Left renal cortex interstitium (tissue), 4 donors: ENCODE results near the gene NIPAL4. TPM values are rescaled to one million over a fixed set of nuclear protein-coding genes. Genes with fewer than 3 reads are reported as not detected.
"Not testable (repeated sequence)": the region's sequence is repeated elsewhere in the genome, so short reads cannot be mapped to it uniquely, and the experiment has no call there.

Experiments
- DNase-seq, 4 donors: peaks; one replicate each; pipeline ENCODE4 v3.0.0-alpha.2; 2013; ENCODE audit warnings: low read depth in 4 of 4, low spot score in 2 of 4, missing footprints in 1 of 4
- polyA plus RNA-seq, 4 donors: library from polyadenylated mRNA; unstranded; fragments of 120-200 nt; gene quantifications; one replicate each; pipeline ENCODE4 v1.2.1, GENCODE V29; 2013; ENCODE audit not compliant: insufficient read length in 4 of 4

NIPAL4 gene
- polyA plus RNA-seq, 4 donors: 0.41 to 1.0 (median 0.65) TPM

- no peak for DNase-seq
These were observed 21.7 kb downstream of the NIPAL4 start for GRCh38 chr5:157481666-157482065.

GRCh38 chr5:157482702-157483101 lies 22.7 kb downstream of the NIPAL4 start:
- not testable (repeated sequence) for DNase-seq

DNA sequence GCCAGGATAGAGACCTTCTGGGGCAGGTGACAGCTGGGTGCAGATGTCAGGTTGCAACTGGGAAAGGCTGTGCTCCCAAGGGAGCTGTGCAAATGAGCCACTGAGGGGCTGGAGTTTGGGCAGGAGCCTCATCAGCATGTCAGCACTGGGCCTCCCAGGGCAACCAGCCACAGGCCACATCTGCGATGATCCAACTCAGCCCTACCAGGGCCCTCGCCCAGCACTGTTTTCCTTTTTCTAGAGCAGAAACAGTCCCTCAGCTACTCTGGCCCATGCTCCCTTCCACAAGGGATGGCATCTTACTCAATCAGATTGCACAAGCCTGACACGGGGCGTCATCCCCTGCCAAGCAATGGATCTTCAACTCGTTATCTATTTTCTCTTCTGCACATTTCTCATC lies 24.8 kb downstream of the NIPAL4 start:
- DNase-seq: no peak

DNA sequence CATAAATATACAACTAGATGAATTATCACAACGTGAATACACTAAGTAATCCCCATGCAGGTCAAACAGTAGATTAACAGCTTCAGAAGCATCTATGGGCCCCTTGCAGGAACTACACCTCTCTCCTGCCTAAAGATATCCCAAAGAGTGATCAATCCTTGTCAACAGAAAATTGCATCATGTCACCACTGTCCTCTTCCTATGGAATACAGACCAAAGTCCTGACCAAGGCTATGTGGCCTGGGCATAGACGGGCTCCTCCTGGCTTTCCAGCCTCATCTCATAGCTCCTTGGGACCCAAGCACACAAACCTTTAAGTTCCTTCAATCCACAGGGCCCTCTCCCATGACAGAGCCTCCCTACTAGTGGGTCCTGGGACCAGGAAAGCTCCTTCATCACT lies 25.3 kb downstream of the NIPAL4 start:
- no peak for DNase-seq

DNA sequence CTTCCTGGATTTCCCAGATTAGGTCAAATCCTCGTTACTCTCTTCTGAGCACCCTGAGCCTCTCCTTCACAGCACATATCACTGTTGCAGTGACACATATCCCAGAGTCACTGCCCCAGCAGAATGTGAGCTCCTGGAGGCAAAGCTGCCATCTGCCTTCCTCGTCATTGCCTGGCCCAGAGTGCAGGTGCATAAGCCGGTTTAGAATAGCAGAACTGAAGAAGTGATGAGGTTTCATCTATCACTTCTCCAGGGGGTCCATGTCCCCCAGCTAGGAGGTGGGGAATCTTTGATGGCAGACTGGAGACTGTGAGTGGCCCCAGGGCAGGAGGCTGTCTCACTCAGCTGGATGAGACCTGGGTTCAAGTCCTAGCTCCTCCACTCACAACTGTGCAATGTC lies 25.8 kb downstream of the NIPAL4 start:
- no peak for DNase-seq

DNA sequence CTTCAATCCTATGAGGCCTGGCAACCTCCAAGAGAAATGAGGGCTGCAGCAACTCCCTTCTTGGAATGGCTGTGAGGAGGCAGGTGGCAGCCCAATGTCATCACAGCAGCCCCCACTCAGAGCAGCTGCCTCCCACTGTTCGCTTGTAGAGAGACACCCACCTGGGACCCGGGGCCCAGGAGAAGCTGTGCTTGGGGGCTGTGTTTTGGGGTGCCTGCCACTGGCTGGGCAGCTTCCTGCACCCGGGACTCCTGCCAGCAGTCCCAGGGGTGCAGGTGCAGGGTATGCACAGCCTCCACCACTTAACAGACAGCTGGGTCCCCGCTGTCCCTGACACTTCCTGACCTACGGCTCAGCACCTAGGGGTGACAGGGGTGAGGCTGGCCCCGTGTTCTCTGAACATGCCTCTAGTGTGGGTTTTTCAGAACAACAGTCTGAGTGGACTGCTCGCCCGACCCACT lies 26.2 kb downstream of the NIPAL4 start:
- DNase-seq: no peak

- DNase-seq: no peak
These were observed 26.8 kb downstream of the NIPAL4 start for GRCh38 chr5:157486861-157487260.

DNA sequence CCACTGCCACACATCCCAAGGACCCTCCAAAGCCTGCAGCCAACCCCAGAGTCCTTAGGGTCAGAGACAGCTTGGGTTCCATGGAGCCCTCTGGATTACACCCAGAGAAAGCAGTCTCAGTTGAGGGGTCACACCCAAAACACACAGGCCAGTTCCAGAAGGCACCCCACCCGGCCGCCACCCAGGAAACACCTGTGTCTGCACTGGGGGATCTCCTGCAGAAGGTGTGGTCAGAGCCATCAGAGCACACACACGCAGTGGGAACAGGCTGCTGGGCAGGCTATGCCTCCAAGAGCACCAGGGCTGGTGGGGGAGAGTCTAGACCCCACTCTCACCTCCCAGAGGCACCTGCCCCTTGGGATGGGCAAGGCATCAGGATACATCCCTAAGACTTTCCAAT lies 27.3 kb downstream of the NIPAL4 start:
- no peak for DNase-seq

- DNase-seq: no peak
These were observed 31.5 kb downstream of the NIPAL4 start for GRCh38 chr5:157491471-157491995.

- no peak for DNase-seq
These were observed 32.9 kb downstream of the NIPAL4 start for GRCh38 chr5:157492886-157493285.

DNA sequence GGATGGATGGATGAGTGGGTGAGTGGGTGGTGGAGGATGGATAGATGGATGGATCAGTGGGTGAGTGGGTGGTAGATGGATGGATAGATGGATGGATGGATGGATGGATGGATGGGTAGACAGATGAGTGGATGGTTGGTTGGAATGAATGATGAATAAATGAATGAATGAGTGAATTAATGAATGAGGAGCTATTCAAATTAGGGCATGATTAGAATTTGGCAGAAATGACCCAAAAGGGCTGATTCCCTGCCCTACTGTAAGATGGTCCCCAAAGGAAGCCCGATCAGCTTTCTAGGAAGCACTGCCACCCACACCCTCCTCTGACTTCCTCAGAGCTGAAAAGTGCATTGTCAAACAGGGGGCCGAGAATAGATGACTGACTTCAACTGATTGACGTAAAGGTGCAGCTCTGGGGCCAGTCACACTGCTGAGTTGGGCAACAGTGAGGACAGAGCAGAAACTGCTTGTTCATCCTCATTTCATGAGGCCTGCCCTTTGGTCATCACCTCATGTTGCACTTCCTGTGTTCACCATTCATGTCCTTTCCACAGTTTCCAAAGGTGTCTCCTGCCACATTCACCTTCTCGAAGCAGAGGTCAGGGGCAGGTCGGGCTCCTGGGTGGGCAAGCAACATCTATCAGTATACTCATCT lies 34.3 kb downstream of the NIPAL4 start:
- DNase-seq: no peak

GRCh38 chr5:157496864-157497263 lies 36.9 kb downstream of the NIPAL4 start:
- DNase-seq: no peak

- no peak for DNase-seq
These were observed 38.0 kb downstream of the NIPAL4 start for GRCh38 chr5:157497875-157498611.

- no peak for DNase-seq
These were observed 42.2 kb downstream of the NIPAL4 start for GRCh38 chr5:157502143-157502647.

DNA sequence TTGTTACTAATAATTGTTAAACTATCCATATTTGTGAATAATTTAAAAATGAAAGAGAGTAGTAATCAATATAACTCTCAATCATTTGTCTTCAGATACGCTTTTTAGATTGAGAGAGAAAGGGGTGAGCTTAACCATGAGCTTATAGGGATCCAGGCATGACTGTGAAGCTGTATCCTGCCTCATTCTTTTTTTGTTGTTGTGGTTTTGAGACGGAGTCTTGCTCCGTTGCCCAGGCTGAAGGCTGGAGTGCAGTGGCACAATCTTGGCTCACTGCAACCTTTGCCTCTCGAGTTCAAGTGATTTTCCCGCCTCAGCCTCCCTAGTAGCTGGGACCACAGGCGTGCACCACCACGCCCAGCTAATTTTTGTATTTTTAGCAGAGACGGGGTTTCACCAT lies 44.0 kb downstream of the NIPAL4 start:
- DNase-seq: no peak

DNA sequence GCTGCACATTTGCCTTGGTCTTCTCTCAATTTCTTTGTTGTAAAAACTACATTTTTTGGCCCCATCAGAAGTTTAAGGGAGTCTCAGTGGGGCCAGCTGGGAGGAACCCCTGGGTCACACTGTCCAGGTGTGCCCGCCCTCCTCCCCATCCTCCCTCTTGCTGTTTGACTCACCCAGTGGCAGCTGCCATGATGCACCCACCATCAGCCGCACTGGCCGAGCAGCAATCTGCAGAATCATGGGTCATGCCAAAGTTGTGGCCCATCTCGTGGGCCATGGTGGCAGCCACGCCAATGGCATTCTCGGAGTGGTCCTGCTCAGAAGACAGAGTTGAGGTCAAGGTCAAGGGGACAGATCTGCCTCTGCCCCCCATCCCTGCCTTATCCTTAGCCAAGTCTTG lies 45.5 kb downstream of the NIPAL4 start:
- DNase-seq: no peak

DNA sequence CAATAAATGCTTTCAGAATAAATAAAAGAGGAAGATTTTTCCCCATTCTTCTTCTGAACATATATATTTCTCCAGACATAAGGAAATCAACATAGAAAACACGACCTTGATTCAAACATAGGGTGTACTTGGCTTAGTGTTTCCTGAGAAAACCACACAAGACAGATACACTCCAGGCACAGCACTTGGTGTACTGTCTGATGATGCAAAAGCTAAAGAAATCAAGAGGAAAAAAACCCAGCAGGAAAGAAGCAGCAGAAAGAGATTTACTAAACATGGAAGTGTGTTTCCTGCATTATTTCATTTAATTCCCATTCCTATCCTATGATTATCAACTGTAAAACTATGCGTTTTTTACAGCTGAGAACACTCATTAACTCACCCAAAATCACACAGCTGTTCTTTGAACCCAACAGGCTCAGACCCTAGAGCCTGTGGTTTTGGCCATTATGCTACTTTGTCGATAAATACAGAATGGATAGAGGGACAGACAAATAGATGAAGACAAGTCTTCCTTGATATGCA lies 46.1 kb downstream of the NIPAL4 start:
- DNase-seq: no peak

DNA sequence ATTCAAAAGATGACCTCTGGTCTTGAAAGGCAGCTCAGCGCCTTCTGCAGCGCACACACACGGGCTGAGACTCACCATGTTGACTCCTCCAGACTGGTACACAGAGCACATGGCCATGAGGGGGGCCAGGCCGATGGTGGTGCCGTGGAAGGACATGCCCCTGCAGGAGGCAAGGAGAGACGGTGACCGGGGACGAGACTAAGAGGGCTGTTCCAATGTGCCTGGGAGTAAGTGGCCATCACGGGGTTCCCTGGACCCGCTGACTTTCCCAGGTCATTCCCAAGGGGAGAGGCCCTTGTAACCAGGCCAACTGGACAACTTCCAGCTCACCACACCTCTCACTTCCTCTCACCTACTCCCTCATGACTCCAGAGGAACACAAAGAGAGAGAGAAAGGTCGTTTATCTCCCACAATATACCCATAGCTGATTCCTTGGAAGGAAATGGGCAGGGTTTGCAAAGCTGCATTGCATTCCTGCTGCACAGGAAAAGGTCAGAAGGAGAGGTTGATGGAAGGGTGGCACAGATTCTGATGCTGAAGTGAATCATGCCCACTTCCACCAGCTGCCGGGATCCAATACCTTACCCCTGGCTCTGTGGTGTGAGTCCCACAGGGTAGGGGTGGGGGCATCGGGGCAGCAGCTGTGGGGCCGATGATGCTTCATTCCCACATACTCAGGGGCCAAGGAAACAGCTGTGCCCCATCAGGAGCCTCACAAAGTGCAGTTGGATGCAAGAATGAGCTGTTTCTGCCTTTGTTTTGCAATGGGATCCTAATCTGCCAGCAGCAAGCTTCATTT lies 47.2 kb downstream of the NIPAL4 start:
- no peak for DNase-seq

- no peak for DNase-seq
These were observed 49.1 kb downstream of the NIPAL4 start for GRCh38 chr5:157509093-157509492.

- DNase-seq: no peak
These were observed 49.6 kb downstream of the NIPAL4 start for GRCh38 chr5:157509587-157509986.

- no peak for DNase-seq
These were observed 50.7 kb downstream of the NIPAL4 start for GRCh38 chr5:157510682-157511081.
